OCI-LY1 (cell line): ENCODE measurements around the gene GATA2.

ENCODE experiments used
- H2AFZ ChIP-seq: fragments of 200-600 bp; sonication (generic), shearing (Covaris generic); 2 replicates; pipeline ENCODE4 v1.6.0; 2014; ENCODE audit warnings: antibody characterized with exemption, mild to moderate bottlenecking, low read length
- H3F3A ChIP-seq: fragments of 200-600 bp; sonication (generic), shearing (Covaris generic); 2 replicates; pipeline ENCODE4 v1.6.0; 2014; ENCODE audit warnings: mild to moderate bottlenecking, antibody characterized with exemption, low read length, moderate library complexity; ENCODE audit not compliant: insufficient read depth
- H3K27ac ChIP-seq: fragments of 200-600 bp; sonication (generic); 2 replicates; pipeline ENCODE4 v1.5.1; 2014; ENCODE audit warnings: low read length, mixed run types, mild to moderate bottlenecking, low read depth; ENCODE audit not compliant: poor library complexity, severe bottlenecking
- H3K27me3 ChIP-seq: fragments of 200-600 bp; sonication (generic); 2 replicates; pipeline ENCODE4 v1.6.0; 2014; ENCODE audit warnings: antibody characterized with exemption, mild to moderate bottlenecking, low read length, moderate library complexity; ENCODE audit not compliant: insufficient read depth
- H3K36me3 ChIP-seq: fragments of 200-600 bp; sonication (generic); 2 replicates; pipeline ENCODE4 v1.6.1; 2014; ENCODE audit warnings: mild to moderate bottlenecking, antibody characterized with exemption, low read length, moderate library complexity, mixed read lengths; ENCODE audit not compliant: insufficient read depth
- H3K4me1 ChIP-seq: fragments of 200-600 bp; sonication (generic); 2 replicates; pipeline ENCODE4 v1.5.1; 2014; ENCODE audit warnings: mild to moderate bottlenecking, low read length, moderate library complexity; ENCODE audit not compliant: insufficient read depth, severe bottlenecking
- H3K4me2 ChIP-seq: fragments of 200-600 bp; sonication (generic), shearing (Covaris generic); 2 replicates; pipeline ENCODE4 v1.6.1; 2014; ENCODE audit warnings: low read length
- H3K4me3 ChIP-seq: fragments of 200-600 bp; sonication (generic); 2 replicates; pipeline ENCODE4 v1.5.1; 2014; ENCODE audit warnings: low read length, low read depth, mild to moderate bottlenecking, mixed read lengths; ENCODE audit not compliant: poor library complexity, severe bottlenecking
- H3K79me2 ChIP-seq: fragments of 200-600 bp; shearing (Covaris generic); 2 replicates; pipeline ENCODE4 v1.6.1; 2016; ENCODE audit warnings: mixed run types, low read length, mixed read lengths; ENCODE audit not compliant: insufficient read depth
- H3K9ac ChIP-seq: fragments of 200-600 bp; sonication (generic), shearing (Covaris generic); 2 replicates; pipeline ENCODE4 v1.6.1; 2014; ENCODE audit warnings: mild to moderate bottlenecking, low read length, mixed read lengths
- H3K9me2 ChIP-seq: fragments of 200-600 bp; sonication (generic), shearing (Covaris generic); 2 replicates; pipeline ENCODE4 v1.6.1; 2014; ENCODE audit warnings: low read depth, mild to moderate bottlenecking, low read length, mixed read lengths
- H3K9me3 ChIP-seq: fragments of 200-600 bp; shearing (Covaris generic); 2 replicates; pipeline ENCODE4 v1.6.1; 2014; ENCODE audit warnings: low read length, mixed read lengths
- H4K20me1 ChIP-seq: fragments of 200-600 bp; sonication (generic), shearing (Covaris generic); 2 replicates; pipeline ENCODE4 v1.6.0; 2016; ENCODE audit warnings: mild to moderate bottlenecking, low read length; ENCODE audit not compliant: insufficient read depth
- EZH2 ChIP-seq: fragments of 200-600 bp; sonication (generic), shearing (Covaris generic); IDR thresholded peaks from 2 replicates; pipeline ENCODE4 v1.8.0; 2017; ENCODE audit warnings: borderline replicate concordance, mixed run types, mild to moderate bottlenecking, antibody characterized with exemption, low read length, moderate library complexity, mixed read lengths
- TF ChIP-seq, protein P1 (sequence below): fragments of 200-600 bp; sonication (generic), shearing (Covaris generic); IDR thresholded peaks from 2 replicates; pipeline ENCODE4 v1.5.1; 2017; ENCODE audit warnings: mild to moderate bottlenecking, antibody characterized with exemption, low read length, moderate library complexity, mixed read lengths

GATA2 gene

GRCh38 chr3:128489927-128490649 is 2.9 kb downstream of the GATA2 start:
- H3K4me2 ChIP-seq, result no peak overlapping the region
- H3F3A ChIP-seq, result no peaks in the 10 kb centered on the region
- no peak overlapping the region for H3K27ac ChIP-seq
- H3K36me3 ChIP-seq, result no peaks in the 10 kb centered on the region
- no peaks in the 10 kb centered on the region for H3K4me1 ChIP-seq
- no peak overlapping the region for H3K9ac ChIP-seq
- no peaks in the 10 kb centered on the region for H3K9me2 ChIP-seq
- H3K27me3 ChIP-seq, result peaks cover 19% of the 10 kb centered on the region; the same call in 1 of the 2 replicates
- no peak for TF ChIP-seq EZH2
- TF ChIP-seq, protein P1, sequence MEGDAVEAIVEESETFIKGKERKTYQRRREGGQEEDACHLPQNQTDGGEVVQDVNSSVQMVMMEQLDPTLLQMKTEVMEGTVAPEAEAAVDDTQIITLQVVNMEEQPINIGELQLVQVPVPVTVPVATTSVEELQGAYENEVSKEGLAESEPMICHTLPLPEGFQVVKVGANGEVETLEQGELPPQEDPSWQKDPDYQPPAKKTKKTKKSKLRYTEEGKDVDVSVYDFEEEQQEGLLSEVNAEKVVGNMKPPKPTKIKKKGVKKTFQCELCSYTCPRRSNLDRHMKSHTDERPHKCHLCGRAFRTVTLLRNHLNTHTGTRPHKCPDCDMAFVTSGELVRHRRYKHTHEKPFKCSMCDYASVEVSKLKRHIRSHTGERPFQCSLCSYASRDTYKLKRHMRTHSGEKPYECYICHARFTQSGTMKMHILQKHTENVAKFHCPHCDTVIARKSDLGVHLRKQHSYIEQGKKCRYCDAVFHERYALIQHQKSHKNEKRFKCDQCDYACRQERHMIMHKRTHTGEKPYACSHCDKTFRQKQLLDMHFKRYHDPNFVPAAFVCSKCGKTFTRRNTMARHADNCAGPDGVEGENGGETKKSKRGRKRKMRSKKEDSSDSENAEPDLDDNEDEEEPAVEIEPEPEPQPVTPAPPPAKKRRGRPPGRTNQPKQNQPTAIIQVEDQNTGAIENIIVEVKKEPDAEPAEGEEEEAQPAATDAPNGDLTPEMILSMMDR, result no peak
- no peaks in the 10 kb centered on the region for H4K20me1 ChIP-seq
- H3K9me3 ChIP-seq, result no peaks in the 10 kb centered on the region
- H3K4me3 ChIP-seq, result no peak overlapping the region
- H3K79me2 ChIP-seq, result no peaks in the 10 kb centered on the region
- H2AFZ ChIP-seq, result no peak overlapping the region

DNA sequence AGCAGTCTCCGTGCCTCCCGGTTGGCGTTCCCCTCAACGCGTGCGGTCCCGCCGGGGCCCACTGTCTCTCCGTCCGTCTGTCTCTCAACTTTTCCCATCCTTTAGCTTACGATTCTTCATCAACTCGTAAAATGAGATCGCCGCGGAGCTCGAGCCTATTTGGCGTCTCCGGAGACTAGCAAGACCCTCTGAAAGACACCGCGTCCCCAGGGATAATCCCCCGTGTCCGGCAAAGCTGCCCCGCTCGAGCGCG is 3.4 kb downstream of the GATA2 start:
- H3K79me2 ChIP-seq, result no peaks in the 10 kb centered on the region
- peaks cover 18% of the 10 kb centered on the region; the same call in 1 of the 2 replicates for H3K27me3 ChIP-seq
- no peaks in the 10 kb centered on the region for H3K9me2 ChIP-seq
- H2AFZ ChIP-seq, result no peak overlapping the region
- no peaks in the 10 kb centered on the region for H3K4me1 ChIP-seq
- H3F3A ChIP-seq, result no peaks in the 10 kb centered on the region
- no peak overlapping the region for H3K27ac ChIP-seq
- H3K9ac ChIP-seq, result no peak overlapping the region
- H3K4me3 ChIP-seq, result no peak overlapping the region
- no peak for TF ChIP-seq EZH2
- TF ChIP-seq, protein P1, result no peak
- no peaks in the 10 kb centered on the region for H3K9me3 ChIP-seq
- H3K36me3 ChIP-seq, result no peaks in the 10 kb centered on the region
- H3K4me2 ChIP-seq, result no peak overlapping the region
- H4K20me1 ChIP-seq, result no peaks in the 10 kb centered on the region

DNA sequence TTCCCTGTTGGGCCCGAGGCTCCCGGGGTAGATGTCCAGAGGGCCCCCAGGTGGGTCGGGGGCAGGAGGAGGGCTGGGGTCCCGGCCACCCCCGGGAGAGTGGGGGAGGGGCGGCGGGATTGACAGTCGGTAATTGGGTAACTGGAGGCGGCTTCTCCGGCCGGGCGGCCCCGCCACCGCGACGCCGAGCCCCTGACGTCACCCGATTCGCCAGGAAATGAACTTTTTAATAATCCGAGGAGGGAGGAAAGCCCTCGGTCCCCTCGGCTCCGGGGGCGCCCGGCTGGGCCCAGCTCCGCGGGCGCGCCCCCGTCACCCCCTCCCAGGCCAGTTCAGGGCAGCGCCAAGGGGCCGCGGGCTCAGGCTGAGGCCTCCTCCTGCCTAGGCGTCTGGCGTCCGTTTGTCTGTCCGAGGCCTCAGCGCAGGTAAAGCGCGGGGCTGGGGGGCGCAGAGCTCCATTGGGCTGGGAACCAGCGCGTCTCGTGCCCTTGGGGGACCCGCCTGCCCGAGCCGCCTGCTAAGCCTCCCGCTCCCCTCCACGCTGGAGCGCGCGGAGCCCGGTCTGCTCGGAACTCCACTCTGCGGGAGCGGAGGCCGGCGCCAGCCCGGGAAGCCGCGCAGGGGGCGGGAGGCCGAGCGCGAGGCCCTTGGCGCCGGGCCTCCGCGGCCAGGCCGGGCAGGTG is 3.9 kb downstream of the GATA2 start:
- Histone ChIP-seq H3K27ac (no peak overlapping the region), H3K9me3 (no peaks in the 10 kb centered on the region), H3F3A (no peaks in the 10 kb centered on the region), H3K9me2 (no peaks in the 10 kb centered on the region), H4K20me1 (no peaks in the 10 kb centered on the region), H3K36me3 (no peaks in the 10 kb centered on the region), H3K27me3 (peaks cover 18% of the 10 kb centered on the region; the same call in 1 of the 2 replicates), H2AFZ (no peak overlapping the region), H3K4me3 (no peak overlapping the region), H3K9ac (no peak overlapping the region), H3K79me2 (no peaks in the 10 kb centered on the region), H3K4me2 (no peak overlapping the region), H3K4me1 (no peaks in the 10 kb centered on the region)
- TF ChIP-seq, protein P1, result no peak
- TF ChIP-seq EZH2, result no peak
